Measurements from ENCODE around the gene NCKAP5.
A peak's percentile ranks its signal among the peaks of the same experiment; 100 is the strongest.

The NCKAP5 gene

GRCh38 chr2:132677661-132678060 is 890.6 kb downstream of the NCKAP5 start:
- DNase-seq (ENCODE audit: low read depth, low spot score): no peak
- Histone ChIP-seq H3K4me3 (ENCODE audit: insufficient read length, low read depth) (no peak overlapping the region), H3K9me3 (ENCODE audit: insufficient read depth, low read length) (no peaks in the 10 kb centered on the region), H3K36me3 (ENCODE audit: insufficient read depth, insufficient read length, low read length) (no peaks in the 10 kb centered on the region), H3K9ac (ENCODE audit: insufficient read length, low read depth) (no peak overlapping the region), H3K27me3 (ENCODE audit: insufficient read depth, insufficient read length) (no peaks in the 10 kb centered on the region), H3K4me1 (ENCODE audit: insufficient read depth, insufficient read length) (no peaks in the 10 kb centered on the region)
- TF ChIP-seq YY1 (IDR thresholded peaks at IDR 0.05; ENCODE audit: insufficient read depth, insufficient read length): no peak
- no peak for TF ChIP-seq ZNF274 (IDR thresholded peaks at IDR 0.05; ENCODE audit: low read depth, low read length)
- no peak for TF ChIP-seq SUZ12 (IDR thresholded peaks at IDR 0.05; ENCODE audit: extremely low read depth, insufficient read depth, insufficient read length)

- no peaks in the 10 kb centered on the region for H3K4me1 ChIP-seq (ENCODE audit: insufficient read depth, insufficient read length)
- H3K4me3 ChIP-seq (ENCODE audit: insufficient read length, low read depth): no peak overlapping the region
- H3K9me3 ChIP-seq (ENCODE audit: insufficient read depth, low read length): no peaks in the 10 kb centered on the region
- no peaks in the 10 kb centered on the region for H3K27me3 ChIP-seq (ENCODE audit: insufficient read depth, insufficient read length)
- DNase-seq (ENCODE audit: low read depth, low spot score): no peak
- no peak overlapping the region for H3K9ac ChIP-seq (ENCODE audit: insufficient read length, low read depth)
- TF ChIP-seq YY1 (IDR thresholded peaks at IDR 0.05; ENCODE audit: insufficient read depth, insufficient read length): no peak
- TF ChIP-seq ZNF274 (IDR thresholded peaks at IDR 0.05; ENCODE audit: low read depth, low read length): no peak
- TF ChIP-seq SUZ12 (IDR thresholded peaks at IDR 0.05; ENCODE audit: extremely low read depth, insufficient read depth, insufficient read length): no peak
- no peaks in the 10 kb centered on the region for H3K36me3 ChIP-seq (ENCODE audit: insufficient read depth, insufficient read length, low read length)
These were observed 891.3 kb downstream of the NCKAP5 start for GRCh38 chr2:132676999-132677398.

- H3K9me3 ChIP-seq (ENCODE audit: insufficient read depth, low read length): no peaks in the 10 kb centered on the region
- TF ChIP-seq YY1 (IDR thresholded peaks at IDR 0.05; ENCODE audit: insufficient read depth, insufficient read length): peak; percentile 19
- no peak for TF ChIP-seq SUZ12 (IDR thresholded peaks at IDR 0.05; ENCODE audit: extremely low read depth, insufficient read depth, insufficient read length)
- H3K4me1 ChIP-seq (ENCODE audit: insufficient read depth, insufficient read length): no peaks in the 10 kb centered on the region
- peak overlapping the region; percentile 95 for H3K9ac ChIP-seq (ENCODE audit: insufficient read length, low read depth)
- H3K36me3 ChIP-seq (ENCODE audit: insufficient read depth, insufficient read length, low read length): peaks cover 22% of the 10 kb centered on the region
- H3K4me3 ChIP-seq (ENCODE audit: insufficient read length, low read depth): peak overlapping the region; percentile 90
- H3K27me3 ChIP-seq (ENCODE audit: insufficient read depth, insufficient read length): peaks cover 7% of the 10 kb centered on the region
- DNase-seq (ENCODE audit: low read depth, low spot score): peak; percentile 80
These were observed 897.0 kb downstream of the NCKAP5 start for GRCh38 chr2:132671151-132671835.

GRCh38 chr2:132670496-132671150 is 897.6 kb downstream of the NCKAP5 start:
- no peaks in the 10 kb centered on the region for H3K9me3 ChIP-seq (ENCODE audit: insufficient read depth, low read length)
- no peak for TF ChIP-seq SUZ12 (IDR thresholded peaks at IDR 0.05; ENCODE audit: extremely low read depth, insufficient read depth, insufficient read length)
- TF ChIP-seq ZNF274 (IDR thresholded peaks at IDR 0.05; ENCODE audit: low read depth, low read length): no peak
- no peak for TF ChIP-seq YY1 (IDR thresholded peaks at IDR 0.05; ENCODE audit: insufficient read depth, insufficient read length)
- H3K4me1 ChIP-seq (ENCODE audit: insufficient read depth, insufficient read length): no peaks in the 10 kb centered on the region
- peaks cover 7% of the 10 kb centered on the region for H3K27me3 ChIP-seq (ENCODE audit: insufficient read depth, insufficient read length)
- peaks cover 29% of the 10 kb centered on the region for H3K36me3 ChIP-seq (ENCODE audit: insufficient read depth, insufficient read length, low read length)
- DNase-seq (ENCODE audit: low read depth, low spot score): no peak
- peak overlapping the region; percentile 90 for H3K4me3 ChIP-seq (ENCODE audit: insufficient read length, low read depth)
- H3K9ac ChIP-seq (ENCODE audit: insufficient read length, low read depth): peak overlapping the region; percentile 95

GRCh38 chr2:132669908-132670495 is 898.3 kb downstream of the NCKAP5 start, which contains the start of gene LYPD1:
TSS of gene LYPD1 (minus strand) at chr2:132670205. CDS start at chr2:132669932, 273 bp downstream.
- H3K9me3 ChIP-seq (ENCODE audit: insufficient read depth, low read length): no peaks in the 10 kb centered on the region
- peak within 1 kb of the TSS; percentile 95 for H3K9ac ChIP-seq (ENCODE audit: insufficient read length, low read depth)
- peak within 1 kb of the TSS; percentile 90 for H3K4me3 ChIP-seq (ENCODE audit: insufficient read length, low read depth)
- no peak for TF ChIP-seq SUZ12 (IDR thresholded peaks at IDR 0.05; ENCODE audit: extremely low read depth, insufficient read depth, insufficient read length)
- H3K27me3 ChIP-seq (ENCODE audit: insufficient read depth, insufficient read length): peaks cover 7% of the 10 kb centered on the region
- H3K36me3 ChIP-seq (ENCODE audit: insufficient read depth, insufficient read length, low read length): peaks cover 35% of the 10 kb centered on the region
- no peak for DNase-seq (ENCODE audit: low read depth, low spot score)
- H3K4me1 ChIP-seq (ENCODE audit: insufficient read depth, insufficient read length): no peaks in the 10 kb centered on the region

- H3K27me3 ChIP-seq (ENCODE audit: insufficient read depth, insufficient read length): peaks cover 7% of the 10 kb centered on the region
- H3K36me3 ChIP-seq (ENCODE audit: insufficient read depth, insufficient read length, low read length): peaks cover 41% of the 10 kb centered on the region
- H3K9ac ChIP-seq (ENCODE audit: insufficient read length, low read depth): peak overlapping the region; percentile 95
These were observed 899.0 kb downstream of the NCKAP5 start for GRCh38 chr2:132668987-132669907.

More at GRCh38 chr2:132668987-132669907, 899.0 kb downstream of the NCKAP5 start:
- DNase-seq (ENCODE audit: low read depth, low spot score): no peak
- Histone ChIP-seq H3K4me1 (ENCODE audit: insufficient read depth, insufficient read length) (no peaks in the 10 kb centered on the region), H3K4me3 (ENCODE audit: insufficient read length, low read depth) (peak overlapping the region; percentile 90), H3K9me3 (ENCODE audit: insufficient read depth, low read length) (no peaks in the 10 kb centered on the region)
- TF ChIP-seq YY1 (IDR thresholded peaks at IDR 0.05; ENCODE audit: insufficient read depth, insufficient read length) (no peak), SUZ12 (IDR thresholded peaks at IDR 0.05; ENCODE audit: extremely low read depth, insufficient read depth, insufficient read length) (no peak), ZNF274 (IDR thresholded peaks at IDR 0.05; ENCODE audit: low read depth, low read length) (no peak)

Measured in NT2/D1 (cell line).